GM13976 (cell line): ENCODE measurements around the gene SOX6.

Source experiments
- DNase-seq: peaks from one replicate; pipeline ENCODE4 v3.0.0; 2012; ENCODE audit warnings: low spot score
- CTCF ChIP-seq: IDR thresholded peaks from 2 replicates; pipeline ENCODE4 v1.5.1; 2012; ENCODE audit warnings: borderline replicate concordance, mild to moderate bottlenecking; ENCODE audit not compliant: insufficient read depth; ENCODE audit errors: extremely low read depth, missing control alignments, control extremely low read depth
- in situ Hi-C: fragments of 300-500 bp; cut with MboI; formaldehyde crosslinking; loops from one replicate; pipeline ENCODE4 v1.12.0; 2022; ENCODE audit warnings: low sequenced_read_pairs, mixed read lengths, inconsistent platforms; ENCODE audit not compliant: unreplicated experiment

The SOX6 gene

GRCh38 chr11:16356057-16356760, at the start of gene SOX6:
Gene SOX6 (minus strand): TSS chr11:16356546. CDS start chr11:16341248, 15,298 bp downstream.
- in situ Hi-C loops, result no loop called here
- no peak for DNase-seq
- no peak for TF ChIP-seq CTCF

GRCh38 chr11:16404781-16405285, 48.5 kb upstream of the SOX6 start:
- in situ Hi-C loops, result no loop called here
- no peak for TF ChIP-seq CTCF
- DNase-seq, result no peak

- no peak for DNase-seq
- TF ChIP-seq CTCF, result no peak
- in situ Hi-C loops, result no loop called here
These were observed 47.5 kb upstream of the SOX6 start for GRCh38 chr11:16403851-16404250.

DNA sequence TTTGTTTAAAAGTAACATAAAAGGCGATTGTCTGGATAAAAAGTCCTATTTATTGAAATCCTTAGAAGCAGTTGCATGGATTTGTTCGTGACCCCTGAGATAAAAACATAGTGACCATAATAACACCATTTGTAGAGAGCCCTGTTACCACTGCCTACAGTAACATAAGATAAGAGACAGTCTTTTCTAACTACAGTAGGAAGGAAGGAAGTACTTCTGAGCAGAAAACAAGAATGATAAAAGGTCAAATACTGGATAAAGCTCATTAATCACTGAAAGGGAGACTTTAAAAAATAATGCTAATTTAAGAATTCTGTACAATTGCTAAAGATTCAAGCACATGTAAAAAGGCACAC, 47.1 kb upstream of the SOX6 start:
- in situ Hi-C loops, result no loop called here
- DNase-seq, result no peak
- no peak for TF ChIP-seq CTCF

GRCh38 chr11:16402654-16403447, 46.5 kb upstream of the SOX6 start:
- no peak for TF ChIP-seq CTCF
- no peak for DNase-seq
- in situ Hi-C loops, result no loop called here

DNA sequence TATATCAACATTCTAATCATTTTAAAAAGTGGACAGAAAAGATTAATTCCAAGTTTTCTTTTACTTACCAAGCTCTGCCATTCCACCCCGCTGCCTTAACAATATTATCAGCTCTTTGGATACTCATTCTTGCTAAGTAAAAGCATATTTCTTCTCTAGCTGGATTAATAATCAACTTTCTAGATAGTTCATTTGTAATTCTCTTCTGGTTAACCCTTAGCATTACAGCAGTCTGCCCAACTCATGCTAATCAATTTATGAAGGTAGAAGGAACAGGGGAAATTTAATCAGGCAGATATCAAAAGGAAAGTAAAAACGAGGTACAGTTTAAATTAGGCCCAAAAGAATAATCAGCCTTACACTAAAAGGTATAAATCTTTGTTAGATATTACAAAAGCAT, 41.0 kb upstream of the SOX6 start:
- DNase-seq, result no peak
- in situ Hi-C loops, result no loop called here
- TF ChIP-seq CTCF, result no peak
